ENCODE measurements around the gene RNF220. TPM values are rescaled to one million over a fixed set of nuclear protein-coding genes. Genes with fewer than 3 reads are reported as not detected.

Gene RNF220
- total and polyA plus RNA-seq, 9 of the 15 experiments (the other 6 are each of a cell fraction or from before 2014, with no cell fraction given), result 5.1 to 117 (median 66.9) TPM

GRCh38 chr1:44676484-44677200, 271.6 kb downstream of the RNF220 start (continued):
- TF ChIP-seq SNIP1 (IDR thresholded peaks at IDR 0.05; ENCODE audit: low read depth) (no peak), NR2C1 (IDR thresholded peaks at IDR 0.05) (peak; percentile 86), NR2C1 (tag; IDR thresholded peaks at IDR 0.05) (peak; percentile 90), ZNF311 (CRISPR knock-in tag; IDR thresholded peaks at IDR 0.05) (no peak), PHF20 (IDR thresholded peaks at IDR 0.05; ENCODE audit: partially characterized antibody) (no peak), E2F6 (IDR thresholded peaks at IDR 0.05; ENCODE audit: borderline replicate concordance in 1 of 2, extremely low read depth in 1 of 2, insufficient read depth in 1 of 2, insufficient read length in 1 of 2, low read depth in 1 of 2, low read length in 1 of 2, poor library complexity in 1 of 2, severe bottlenecking in 1 of 2) (no peak), PHTF2 (CRISPR knock-in tag; IDR thresholded peaks at IDR 0.05) (no peak), ATF7 (IDR thresholded peaks at IDR 0.05) (no peak; the same call in 1 of the 2 replicates), CHD7 (IDR thresholded peaks at IDR 0.05; ENCODE audit: low read depth, low read length) (no peak), HIVEP1 (CRISPR knock-in tag; IDR thresholded peaks at IDR 0.05) (no peak), FOXM1 (IDR thresholded peaks at IDR 0.05; ENCODE audit: low read depth) (no peak), FOXM1 (CRISPR knock-in tag; IDR thresholded peaks at IDR 0.05; ENCODE audit: low read depth) (0 out of 2 replicates have a peak, but pooled peaks have one; percentile 69)

Data from K562 (cell line).